HTR-8/SVneo (cell line): Measurements from ENCODE around the gene ZNF26.
"Not testable (repeated sequence)": the region's sequence is repeated elsewhere in the genome, so short reads cannot be mapped to it uniquely, and the experiment has no call there.

Experiments
- DNase-seq: peaks from one replicate; pipeline ENCODE4 v3.0.0; 2011; ENCODE audit warnings: low spot score, mixed read lengths; ENCODE audit not compliant: insufficient read length
- FAIRE-seq: peaks from 2 replicates; lab custom pipeline; 2011; peaks lifted over from hg19 to GRCh38; lab: Jason Lieb, UNC

Gene ZNF26

DNA sequence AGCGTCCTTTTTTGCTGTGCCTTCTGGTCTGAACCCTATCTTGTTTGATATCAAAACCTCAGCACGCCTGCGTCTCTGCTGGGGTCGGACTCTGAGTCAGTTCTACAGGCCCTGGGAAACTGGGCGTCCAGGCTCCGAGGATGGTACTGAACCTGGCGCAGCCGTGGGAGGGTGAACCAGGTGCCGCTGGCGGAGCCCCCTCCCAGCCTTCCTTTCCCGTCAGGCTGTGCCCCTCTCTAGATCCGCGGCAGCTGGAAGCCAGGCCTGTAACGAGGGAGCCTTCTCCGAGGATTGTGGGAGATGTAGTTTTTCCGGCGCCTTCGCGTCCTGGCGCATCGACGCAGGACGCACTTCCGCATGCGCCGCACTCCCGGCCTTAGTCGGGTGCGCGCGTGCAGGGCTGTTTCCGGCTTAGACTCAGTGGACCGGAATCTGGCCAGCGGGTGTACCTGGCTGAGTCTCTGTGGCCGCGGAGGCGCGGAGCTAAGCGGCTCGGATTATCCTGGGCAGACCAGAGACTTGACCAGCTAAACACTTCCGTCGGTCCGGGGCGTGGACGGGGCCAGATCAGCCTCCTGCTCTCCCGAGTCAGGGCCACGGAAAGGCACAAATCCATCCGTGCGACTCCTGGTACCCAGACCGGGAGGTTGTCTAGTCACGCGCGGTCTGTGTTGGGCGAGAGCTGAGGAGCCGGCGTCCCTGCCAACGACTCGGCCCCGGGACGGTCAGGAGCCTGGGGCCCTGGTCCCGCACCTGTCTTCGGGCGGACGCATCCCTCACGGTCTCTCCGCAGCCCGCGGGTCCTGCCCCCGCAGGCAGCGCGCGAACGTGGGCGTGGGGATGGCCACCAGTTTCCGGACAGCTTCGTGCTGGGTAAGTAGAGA lies at the start of gene ZNF26:
Gene ZNF26, plus strand, starts transcription at position 367 of the 884 bp plus-strand sequence. Its CDS starts 474 bp downstream, at position 841.
- peak; percentile 98 for FAIRE-seq
- peak; percentile 95 for DNase-seq

GRCh38 chr12:132936921-132937320 lies 49.2 kb upstream of the ZNF26 start:
- not testable (repeated sequence) for DNase-seq, FAIRE-seq

GRCh38 chr12:132937476-132937875 lies 48.7 kb upstream of the ZNF26 start:
- DNase-seq (no peak), FAIRE-seq (no peak)

DNA sequence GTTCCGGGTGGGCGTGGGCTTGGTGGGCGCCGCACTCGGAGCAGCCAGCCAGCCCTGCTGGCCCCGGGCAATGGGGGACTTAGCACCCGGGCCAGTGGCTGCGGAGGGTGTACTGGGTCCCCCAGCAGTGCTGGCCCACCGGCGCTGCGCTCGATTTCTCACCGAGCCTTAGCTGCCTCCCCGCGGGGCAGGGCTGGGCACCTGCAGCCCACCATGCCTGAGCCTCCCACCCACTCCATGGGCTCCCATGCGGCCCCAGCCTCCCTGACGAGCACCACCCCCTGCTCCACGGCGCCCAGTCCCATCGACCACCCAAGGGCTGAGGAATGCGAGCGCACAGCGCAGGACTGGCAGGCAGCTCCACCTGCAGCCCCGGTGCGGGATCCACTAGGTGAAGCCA lies 47.4 kb upstream of the ZNF26 start:
- FAIRE-seq, DNase-seq: not testable (repeated sequence)

- no peak for FAIRE-seq
- no peak for DNase-seq
These were observed 46.0 kb upstream of the ZNF26 start for GRCh38 chr12:132940071-132940719.

DNA sequence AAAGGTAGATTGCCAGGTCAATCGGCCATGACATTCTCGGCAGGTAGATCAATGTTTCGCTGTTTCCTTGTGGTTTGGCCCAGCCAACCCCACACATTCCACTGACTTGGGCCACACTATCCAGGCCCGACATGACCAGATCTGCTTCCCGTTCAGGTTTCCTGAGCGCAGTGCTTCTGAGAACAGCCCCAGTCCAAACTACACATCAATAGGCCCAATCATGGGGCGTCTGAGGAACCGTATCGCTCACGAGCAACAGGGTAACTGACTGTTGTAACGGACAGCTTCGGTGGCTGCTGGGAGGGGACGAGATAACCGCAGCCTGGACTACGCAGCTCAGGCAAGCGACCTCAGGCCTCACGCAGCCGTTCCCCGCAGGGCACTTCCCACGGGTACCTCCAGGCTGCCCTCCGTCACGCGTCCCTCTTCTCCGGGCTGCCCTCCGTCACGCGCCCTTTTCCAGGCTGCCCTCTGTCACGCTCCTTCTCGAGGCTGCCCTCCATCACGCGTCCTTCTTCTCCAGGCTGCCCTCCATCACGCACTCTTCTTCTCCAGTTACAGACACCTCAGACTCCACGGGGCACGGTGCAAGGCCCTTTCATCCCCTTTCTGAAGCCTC lies 44.7 kb upstream of the ZNF26 start:
- no peak for FAIRE-seq

GRCh38 chr12:132942611-132943010 lies 43.6 kb upstream of the ZNF26 start:
- no peak for DNase-seq
- FAIRE-seq, result no peak

More for the DNA sequence above, 44.7 kb upstream of the ZNF26 start:
- no peak for DNase-seq

- DNase-seq, result no peak
- no peak for FAIRE-seq
These were observed 40.4 kb upstream of the ZNF26 start for GRCh38 chr12:132945806-132946205.

DNA sequence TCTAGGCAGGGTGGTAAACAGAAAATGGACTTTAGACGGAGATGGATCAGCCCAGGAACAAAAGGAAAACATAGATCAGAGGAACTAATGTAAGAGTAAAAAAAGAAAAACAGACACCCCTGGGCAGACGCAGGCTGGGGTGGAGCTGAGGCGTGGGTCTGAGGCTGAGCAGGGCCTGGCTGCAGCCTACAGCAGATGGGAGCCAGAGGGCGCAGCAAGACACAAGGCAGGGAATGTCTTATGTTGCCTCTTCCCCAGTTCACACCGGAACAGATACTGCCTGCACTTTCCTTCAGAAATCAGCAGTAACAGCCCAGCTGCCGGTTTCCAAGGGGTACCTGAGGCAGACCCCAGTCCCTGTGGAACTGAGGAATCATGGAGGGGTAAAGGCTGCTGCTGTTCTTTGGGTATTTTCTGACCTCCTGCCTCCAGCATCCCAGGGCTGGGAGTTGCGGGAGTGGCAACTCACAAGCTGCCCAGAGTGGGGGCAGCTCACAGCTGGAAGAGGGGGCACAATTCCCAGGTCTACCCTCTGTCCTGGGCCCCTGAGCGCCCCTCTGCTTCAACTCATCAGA lies 39.8 kb upstream of the ZNF26 start:
- no peak for DNase-seq
- FAIRE-seq, result no peak

- no peak for FAIRE-seq
- DNase-seq, result no peak
These were observed 37.8 kb upstream of the ZNF26 start for GRCh38 chr12:132948146-132949066.

DNA sequence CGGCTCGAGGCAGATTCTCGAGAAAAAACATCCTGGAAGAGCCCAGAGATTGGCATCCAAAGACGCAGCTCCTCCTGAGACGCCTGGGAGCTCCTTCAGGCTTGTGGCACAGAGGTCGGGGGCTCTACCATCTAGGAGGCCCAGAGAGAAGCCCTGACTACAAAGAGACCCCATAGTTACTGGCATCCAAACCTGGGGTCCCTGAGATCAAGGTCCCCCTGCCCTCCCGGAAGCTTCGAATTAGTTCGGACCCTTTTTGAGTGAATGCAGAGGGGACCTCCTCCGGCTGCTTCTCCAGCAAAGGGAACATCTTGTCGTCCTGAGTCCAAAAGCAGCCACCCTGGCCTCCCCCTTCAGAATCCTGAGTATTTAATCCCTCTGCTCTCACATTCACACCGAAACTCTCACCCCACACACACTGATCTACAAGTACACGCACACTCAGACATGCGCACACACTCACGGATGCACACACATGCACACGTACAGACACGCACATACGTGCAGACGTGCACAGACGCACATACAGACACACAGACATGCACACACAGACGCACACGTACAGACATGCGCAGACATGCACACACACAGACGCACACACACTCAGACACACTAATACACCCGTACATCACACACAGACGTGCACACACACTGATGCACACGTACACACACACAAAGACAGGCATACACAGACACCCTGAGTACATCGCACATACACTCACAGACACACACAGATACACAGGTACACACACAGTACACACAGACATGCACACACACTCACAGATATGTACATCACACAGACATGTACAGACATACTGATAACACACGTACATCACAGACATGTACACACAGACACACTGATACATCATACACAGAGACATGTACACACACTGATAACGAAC lies 36.0 kb upstream of the ZNF26 start:
- FAIRE-seq (no peak), DNase-seq (no peak)

GRCh38 chr12:132950844-132951535 lies 35.2 kb upstream of the ZNF26 start:
- DNase-seq (no peak), FAIRE-seq (peak; percentile 100)

- FAIRE-seq (no peak), DNase-seq (no peak)
These were observed 34.5 kb upstream of the ZNF26 start for GRCh38 chr12:132951649-132952048.

- FAIRE-seq (no peak), DNase-seq (no peak)
These were observed 33.6 kb upstream of the ZNF26 start for GRCh38 chr12:132952371-132953162.

- FAIRE-seq (no peak), DNase-seq (no peak)
These were observed 33.1 kb upstream of the ZNF26 start for GRCh38 chr12:132953163-132953425.

DNA sequence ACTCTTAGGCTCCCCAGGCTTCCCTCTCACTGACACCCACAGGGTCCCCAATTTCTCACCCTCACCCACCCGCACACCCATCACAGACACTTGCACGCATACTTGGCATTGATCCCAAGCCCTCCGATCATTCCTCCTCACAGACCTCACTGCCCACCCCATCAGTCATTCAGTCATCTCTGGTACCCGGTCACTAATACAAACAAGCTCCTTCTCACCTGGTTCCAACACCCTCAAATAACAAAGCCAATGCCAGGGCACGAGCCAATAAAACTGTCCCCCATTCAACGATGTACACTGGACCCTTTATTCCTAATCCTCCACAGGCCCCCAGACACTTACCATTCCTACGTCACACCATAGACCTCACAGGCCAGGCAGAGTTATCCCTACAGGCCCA lies 32.4 kb upstream of the ZNF26 start:
- DNase-seq (no peak), FAIRE-seq (no peak)

GRCh38 chr12:132954471-132955048 lies 31.6 kb upstream of the ZNF26 start:
- FAIRE-seq, result no peak
- no peak for DNase-seq
